SK-N-MC (cell line): ENCODE data around the gene MEGF8.

Experiments used
- EZH2 ChIP-seq: fragments of 200-600 bp; sonication (generic); IDR thresholded peaks from one replicate; pipeline ENCODE4 v1.6.1; 2017; ENCODE audit warnings: antibody characterized with exemption
- FOXP2 ChIP-seq: optimal IDR thresholded peaks from 2 replicates; pipeline ENCODE3; 2011; ENCODE audit warnings: mild to moderate bottlenecking, moderate library complexity; ENCODE audit not compliant: insufficient read depth; ENCODE audit errors: extremely low read length, control extremely low read depth
- POLR2AphosphoS5 ChIP-seq: IDR thresholded peaks from 2 replicates; pipeline ENCODE4 v1.6.1; 2012; ENCODE audit warnings: mild to moderate bottlenecking, low read depth, low read length, borderline replicate concordance

DNA sequence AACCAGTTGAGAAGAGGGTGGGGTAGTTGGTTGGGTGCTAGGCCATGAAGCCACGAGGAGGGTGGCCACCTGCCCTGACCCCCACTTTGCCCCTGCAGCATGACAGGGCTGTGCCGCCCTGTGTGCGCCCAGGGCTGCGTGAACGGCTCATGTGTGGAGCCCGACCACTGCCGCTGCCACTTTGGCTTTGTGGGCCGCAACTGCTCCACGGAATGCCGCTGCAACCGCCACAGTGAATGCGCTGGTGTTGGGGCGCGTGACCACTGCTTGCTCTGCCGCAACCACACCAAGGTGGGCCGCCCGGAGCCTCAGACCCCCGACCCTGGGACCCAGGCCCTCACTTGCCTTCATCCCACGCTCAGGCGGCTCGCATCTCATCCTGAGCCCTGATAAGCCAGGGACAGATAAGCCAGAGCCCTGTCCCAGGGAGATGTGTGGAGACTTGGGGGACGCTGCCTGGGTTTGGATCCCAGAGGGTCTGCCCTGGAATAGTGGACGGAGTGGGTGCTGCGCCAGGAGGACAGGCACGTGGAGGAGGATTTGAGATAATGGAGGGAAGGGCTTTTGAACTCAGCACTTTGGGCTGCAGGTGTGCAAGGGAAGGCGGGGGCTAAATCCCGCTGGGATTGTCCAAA lies 44.1 kb downstream of the MEGF8 start:
- TF ChIP-seq EZH2 (no peak), POLR2AphosphoS5 (no peak), FOXP2 (no peak)
